Fibroblast of skin of left biceps (primary cell): Measurements from ENCODE around the gene EEF1E1.

Source experiments
- DNase-seq, 2 experiments: peaks; one replicate each; pipeline ENCODE4 v3.0.0-alpha.2; 2013; ENCODE audit warnings: low read depth in 2 of 2

Gene EEF1E1

GRCh38 chr6:8087870-8088754, 14.2 kb downstream of the EEF1E1 start:
- no peak for DNase-seq

GRCh38 chr6:8086755-8087306, 15.5 kb downstream of the EEF1E1 start:
- no peak for DNase-seq

GRCh38 chr6:8085053-8085511, 17.3 kb downstream of the EEF1E1 start:
- peak; percentile 56 to 57 for DNase-seq

GRCh38 chr6:8084586-8084985, 17.8 kb downstream of the EEF1E1 start:
- no peak for DNase-seq

- DNase-seq = peak; percentile 41 to 53
Observed at GRCh38 chr6:8082954-8083858, 19.1 kb downstream of the EEF1E1 start.

- no peak for DNase-seq
Observed at GRCh38 chr6:8082572-8082953, 19.8 kb downstream of the EEF1E1 start.

- no peak for DNase-seq
Observed at GRCh38 chr6:8080362-8081151, 21.8 kb downstream of the EEF1E1 start.

GRCh38 chr6:8079126-8079525, 23.2 kb downstream of the EEF1E1 start:
- no peak for DNase-seq

- DNase-seq = no peak
Observed at GRCh38 chr6:8077991-8078390, 24.4 kb downstream of the EEF1E1 start.

- DNase-seq = no peak
Observed at GRCh38 chr6:8075704-8076103, 26.6 kb downstream of the EEF1E1 start.

GRCh38 chr6:8075185-8075584, 27.2 kb downstream of the EEF1E1 start:
- DNase-seq = no peak

GRCh38 chr6:8074213-8074612, 28.1 kb downstream of the EEF1E1 start:
- no peak for DNase-seq

- no peak for DNase-seq
Observed at GRCh38 chr6:8073758-8074157, 28.6 kb downstream of the EEF1E1 start.

GRCh38 chr6:8070718-8071117, 31.6 kb downstream of the EEF1E1 start:
- DNase-seq = no peak

GRCh38 chr6:8069631-8070284, 32.6 kb downstream of the EEF1E1 start:
- no peak for DNase-seq

GRCh38 chr6:8069151-8069550, 33.2 kb downstream of the EEF1E1 start:
- DNase-seq = no peak

GRCh38 chr6:8066108-8066507, 36.2 kb downstream of the EEF1E1 start:
- DNase-seq = no peak

GRCh38 chr6:8065519-8065911, 36.8 kb downstream of the EEF1E1 start:
- DNase-seq = no peak

GRCh38 chr6:8064638-8065518, 37.5 kb downstream of the EEF1E1 start:
- no peak for DNase-seq
